GM21723 (cell line): ENCODE results near the gene RAD51AP2.
"Not testable (repeated sequence)": the region's sequence is repeated elsewhere in the genome, so short reads cannot be mapped to it uniquely, and the experiment has no call there.

Experiments used
- ATAC-seq: cut with Tn5 transposase; IDR thresholded peaks from one replicate; pipeline ENCODE4 v1.9.1; 2021; ENCODE audit warnings: mild to moderate bottlenecking, moderate library complexity; ENCODE audit not compliant: unreplicated experiment

RAD51AP2 gene

GRCh38 chr2:17518212-17519154, at the start of gene RAD51AP2:
Gene RAD51AP2, minus strand, starts transcription at chr2:17518440. Its CDS starts 25 bp downstream, at chr2:17518415.
- peak; percentile 89 for ATAC-seq

- not testable (repeated sequence) for ATAC-seq
Observed at GRCh38 chr2:17565726-17566125, 47.5 kb upstream of the RAD51AP2 start.

GRCh38 chr2:17558878-17559277, 40.6 kb upstream of the RAD51AP2 start:
- ATAC-seq, result no peak

GRCh38 chr2:17558053-17558452, 39.8 kb upstream of the RAD51AP2 start:
- ATAC-seq, result no peak

- ATAC-seq, result no peak
Observed at GRCh38 chr2:17557596-17557995, 39.4 kb upstream of the RAD51AP2 start.

- ATAC-seq, result no peak
Observed at GRCh38 chr2:17555150-17555549, 36.9 kb upstream of the RAD51AP2 start.

- ATAC-seq, result no peak
Observed at GRCh38 chr2:17550907-17551306, 32.7 kb upstream of the RAD51AP2 start.

- no peak for ATAC-seq
Observed at GRCh38 chr2:17547737-17548136, 29.5 kb upstream of the RAD51AP2 start.

GRCh38 chr2:17547237-17547636, 29.0 kb upstream of the RAD51AP2 start:
- ATAC-seq, result no peak

GRCh38 chr2:17545680-17546613, 27.7 kb upstream of the RAD51AP2 start:
- ATAC-seq, result no peak

GRCh38 chr2:17544256-17544655, 26.0 kb upstream of the RAD51AP2 start:
- ATAC-seq, result no peak

- ATAC-seq, result no peak
Observed at GRCh38 chr2:17543848-17544247, 25.6 kb upstream of the RAD51AP2 start.

GRCh38 chr2:17543131-17543660, 25.0 kb upstream of the RAD51AP2 start:
- ATAC-seq, result no peak

- ATAC-seq, result no peak
Observed at GRCh38 chr2:17542471-17542870, 24.2 kb upstream of the RAD51AP2 start.

GRCh38 chr2:17541531-17541950, 23.3 kb upstream of the RAD51AP2 start:
- ATAC-seq, result no peak

- no peak for ATAC-seq
Observed at GRCh38 chr2:17540813-17541530, 22.7 kb upstream of the RAD51AP2 start.

GRCh38 chr2:17540093-17540812, 22.0 kb upstream of the RAD51AP2 start, which contains the start of gene VSNL1:
Gene VSNL1, plus strand, starts transcription at chr2:17540696. Its CDS starts 51,379 bp downstream, at chr2:17592075.
- no peak for ATAC-seq

- no peak for ATAC-seq
Observed at GRCh38 chr2:17539611-17540092, 21.4 kb upstream of the RAD51AP2 start.

- no peak for ATAC-seq
Observed at GRCh38 chr2:17538844-17539554, 20.8 kb upstream of the RAD51AP2 start.
